ENCODE data around the gene TLN1. TPM values are rescaled to one million over a fixed set of nuclear protein-coding genes. Genes with fewer than 3 reads are reported as not detected.

TLN1 gene
- total and polyA plus RNA-seq, 10 of the 15 experiments (the other 5 are each of a cell fraction or from before 2014, with no cell fraction given): 11.6 to 305 (median 71.9) TPM

DNA sequence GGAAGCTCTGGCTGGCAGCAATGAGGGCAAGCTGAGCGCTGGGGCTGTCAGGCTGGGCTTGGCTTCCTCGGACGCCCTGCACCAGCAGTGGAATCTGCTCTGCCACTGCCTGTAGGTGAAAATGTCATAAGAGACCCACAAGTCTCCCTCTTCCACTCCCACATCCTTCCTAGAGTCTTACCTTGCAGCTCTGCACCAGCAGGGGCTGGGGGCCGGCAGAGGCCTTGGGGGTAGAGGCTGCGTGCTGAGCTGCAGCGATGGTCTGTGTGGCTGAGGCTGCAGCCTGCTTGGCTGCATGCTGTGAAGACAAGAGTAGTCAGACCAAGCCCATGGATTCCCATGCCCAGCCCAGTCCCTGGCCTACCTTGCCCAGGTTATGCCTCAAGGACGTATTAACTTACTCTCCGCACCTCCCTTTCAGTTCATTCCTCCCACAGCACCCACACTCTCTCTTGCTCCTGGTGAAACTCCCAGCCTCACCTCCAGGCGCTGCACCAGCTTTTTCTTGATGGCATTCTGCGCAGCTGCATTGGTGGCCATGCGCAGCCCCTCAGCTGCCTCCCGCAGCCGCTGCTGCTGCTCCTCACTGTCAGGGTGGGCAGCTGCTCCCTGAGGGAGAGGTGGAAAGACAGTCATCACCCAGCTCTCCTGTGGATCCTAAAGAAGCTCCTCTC is 17.3 kb downstream of the TLN1 start:
- FAIRE-seq (no peak), ATAC-seq (no peak), DNase-seq (ENCODE audit: low read depth, low spot score) (no peak)
- WGBS (ENCODE audit: insufficient coverage, insufficient replicate concordance, low lambda C conversion rate, missing lambda C conversion rate): 97% methylated on average over 13 of the region's 13 CpGs
- RAD21 ChIA-PET (ENCODE audit: unreplicated experiment): no interaction called here
- SMC1A ChIA-PET (ENCODE audit: uncharacterized antibody, unreplicated experiment): interaction anchor here (2.0 kb wide), 1 partner anchor 13 kb away, joined by 9 read pairs; no protein-coding TSS in a partner anchor
- Histone ChIP-seq H3K36me3 (ENCODE audit: control insufficient read depth in 2 of 2, insufficient read depth in 2 of 2, low read length in 1 of 2) (peaks cover 56 to 65% of the 10 kb centered on the region in 2 experiments), H3K9ac (ENCODE audit: control insufficient read depth, insufficient read depth, low read length) (no peak overlapping the region), H3K27me3 (replicated peaks in 1 of 2; ENCODE audit: control insufficient read depth in 2 of 2, insufficient read depth in 2 of 2, low read length in 1 of 2) (no peaks in the 10 kb centered on the region), H3K79me2 (ENCODE audit: control insufficient read depth, insufficient read depth, low read length) (no peaks in the 10 kb centered on the region), H4K20me1 (ENCODE audit: control insufficient read depth, insufficient read depth) (no peaks in the 10 kb centered on the region), H3K4me3 (no peak overlapping the region), H3K4me1 (ENCODE audit: control insufficient read depth, insufficient read depth, low read length) (peaks cover 14% of the 10 kb centered on the region), H2AFZ (ENCODE audit: control insufficient read depth, low read depth, low read length) (no peak overlapping the region), H3K4me2 (ENCODE audit: control insufficient read depth, insufficient read depth) (no peak overlapping the region), H3K9me3 (replicated peaks; ENCODE audit: control insufficient read depth, insufficient read depth, low read length) (no peaks in the 10 kb centered on the region), H3K27ac (ENCODE audit: control insufficient read depth, insufficient read depth) (no peak overlapping the region)
- in situ Hi-C loops (cut with MboI): no loop called here
- POLR2A ChIA-PET: interaction anchor here (0.8 to 1.7 kb wide), 6 partner anchors 8 to 50 kb away, joined by 3 to 6 read pairs (median 3); partner anchors contain the start of gene ARHGEF39
- BruUV-seq (replicated peaks): no TSS peak
- TF ChIP-seq EP300 (IDR thresholded peaks at IDR 0.05; ENCODE audit: borderline replicate concordance in 1 of 2, control insufficient read depth in 1 of 2, low read depth in 2 of 2, low read length in 2 of 2) (no peak), CREB1 (IDR thresholded peaks at IDR 0.05; ENCODE audit: low read depth) (no peak), ZBED1 (IDR thresholded peaks at IDR 0.05; ENCODE audit: borderline replicate concordance) (no peak), JUNB (IDR thresholded peaks at IDR 0.05) (no peak), ZNF217 (IDR thresholded peaks at IDR 0.05) (no peak), PAX5 (IDR thresholded peaks at IDR 0.05; ENCODE audit: borderline replicate concordance, low read depth, low read length) (no peak), IKZF1 (conservative IDR thresholded peaks at IDR 0.05) (no peak), IKZF2 (IDR thresholded peaks at IDR 0.05) (no peak), POLR2AphosphoS2 (IDR thresholded peaks at IDR 0.05; ENCODE audit: low read depth, low read length) (no peak), FOS (IDR thresholded peaks at IDR 0.05; ENCODE audit: borderline replicate concordance, extremely low read depth, insufficient read length) (no peak), ESRRA (IDR thresholded peaks at IDR 0.05; ENCODE audit: low read length) (no peak)
- TF ChIP-seq, protein P1, sequence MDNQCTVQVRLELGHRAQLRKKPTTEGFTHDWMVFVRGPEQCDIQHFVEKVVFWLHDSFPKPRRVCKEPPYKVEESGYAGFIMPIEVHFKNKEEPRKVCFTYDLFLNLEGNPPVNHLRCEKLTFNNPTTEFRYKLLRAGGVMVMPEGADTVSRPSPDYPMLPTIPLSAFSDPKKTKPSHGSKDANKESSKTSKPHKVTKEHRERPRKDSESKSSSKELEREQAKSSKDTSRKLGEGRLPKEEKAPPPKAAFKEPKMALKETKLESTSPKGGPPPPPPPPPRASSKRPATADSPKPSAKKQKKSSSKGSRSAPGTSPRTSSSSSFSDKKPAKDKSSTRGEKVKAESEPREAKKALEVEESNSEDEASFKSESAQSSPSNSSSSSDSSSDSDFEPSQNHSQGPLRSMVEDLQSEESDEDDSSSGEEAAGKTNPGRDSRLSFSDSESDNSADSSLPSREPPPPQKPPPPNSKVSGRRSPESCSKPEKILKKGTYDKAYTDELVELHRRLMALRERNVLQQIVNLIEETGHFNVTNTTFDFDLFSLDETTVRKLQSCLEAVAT (IDR thresholded peaks at IDR 0.05): no peak
- TF ChIP-seq, protein P2, sequence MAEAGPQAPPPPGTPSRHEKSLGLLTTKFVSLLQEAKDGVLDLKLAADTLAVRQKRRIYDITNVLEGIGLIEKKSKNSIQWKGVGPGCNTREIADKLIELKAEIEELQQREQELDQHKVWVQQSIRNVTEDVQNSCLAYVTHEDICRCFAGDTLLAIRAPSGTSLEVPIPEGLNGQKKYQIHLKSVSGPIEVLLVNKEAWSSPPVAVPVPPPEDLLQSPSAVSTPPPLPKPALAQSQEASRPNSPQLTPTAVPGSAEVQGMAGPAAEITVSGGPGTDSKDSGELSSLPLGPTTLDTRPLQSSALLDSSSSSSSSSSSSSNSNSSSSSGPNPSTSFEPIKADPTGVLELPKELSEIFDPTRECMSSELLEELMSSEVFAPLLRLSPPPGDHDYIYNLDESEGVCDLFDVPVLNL (IDR thresholded peaks at IDR 0.05; ENCODE audit: low read depth, low read length): no peak
- CTCF ChIA-PET: interaction anchor here (0.8 to 1.6 kb wide), 3 partner anchors 17 to 42 kb away, joined by 3 read pairs; partner anchors contain the start of gene TLN1
- intact Hi-C loops (cut with micrococcal nuclease; ENCODE audit: unreplicated experiment): no loop called here
